ENCODE results near the gene N4BP2. TPM values are rescaled to one million over a fixed set of nuclear protein-coding genes. Genes with fewer than 3 reads are reported as not detected.

N4BP2 gene
- total RNA-seq, 3 donors from 2014 or later, result 7.2 to 26.8 (median 12.1) TPM

- Histone ChIP-seq H3K4me3 (no peak overlapping the region), H3K4me1 (no peaks in the 10 kb centered on the region), H3K9me3 (no peaks in the 10 kb centered on the region), H3K27ac (no peak overlapping the region), H3K27me3 (no peaks in the 10 kb centered on the region), H3K36me3 (no peaks in the 10 kb centered on the region)
- intact Hi-C loops (cut with DNase I; ENCODE audit: low total_unique reads), result no loop called here
- DNase-seq (ENCODE audit: low spot score in 2 of 2), result no peak
- TF ChIP-seq POLR2AphosphoS5 (IDR thresholded peaks at IDR 0.05) (no peak), POLR2A (IDR thresholded peaks at IDR 0.05) (no peak)
- TF ChIP-seq, protein P1, sequence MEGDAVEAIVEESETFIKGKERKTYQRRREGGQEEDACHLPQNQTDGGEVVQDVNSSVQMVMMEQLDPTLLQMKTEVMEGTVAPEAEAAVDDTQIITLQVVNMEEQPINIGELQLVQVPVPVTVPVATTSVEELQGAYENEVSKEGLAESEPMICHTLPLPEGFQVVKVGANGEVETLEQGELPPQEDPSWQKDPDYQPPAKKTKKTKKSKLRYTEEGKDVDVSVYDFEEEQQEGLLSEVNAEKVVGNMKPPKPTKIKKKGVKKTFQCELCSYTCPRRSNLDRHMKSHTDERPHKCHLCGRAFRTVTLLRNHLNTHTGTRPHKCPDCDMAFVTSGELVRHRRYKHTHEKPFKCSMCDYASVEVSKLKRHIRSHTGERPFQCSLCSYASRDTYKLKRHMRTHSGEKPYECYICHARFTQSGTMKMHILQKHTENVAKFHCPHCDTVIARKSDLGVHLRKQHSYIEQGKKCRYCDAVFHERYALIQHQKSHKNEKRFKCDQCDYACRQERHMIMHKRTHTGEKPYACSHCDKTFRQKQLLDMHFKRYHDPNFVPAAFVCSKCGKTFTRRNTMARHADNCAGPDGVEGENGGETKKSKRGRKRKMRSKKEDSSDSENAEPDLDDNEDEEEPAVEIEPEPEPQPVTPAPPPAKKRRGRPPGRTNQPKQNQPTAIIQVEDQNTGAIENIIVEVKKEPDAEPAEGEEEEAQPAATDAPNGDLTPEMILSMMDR (IDR thresholded peaks at IDR 0.05), result no peak
Observed at GRCh38 chr4:40182954-40183353, 126.3 kb downstream of the N4BP2 start.

- intact Hi-C loops (cut with DNase I; ENCODE audit: low total_unique reads), result no loop called here
- no peak overlapping the region for H3K27ac ChIP-seq
- H3K36me3 ChIP-seq, result no peaks in the 10 kb centered on the region
- H3K4me3 ChIP-seq, result no peak overlapping the region
- TF ChIP-seq POLR2A (IDR thresholded peaks at IDR 0.05), result no peak
- TF ChIP-seq, protein P1 (IDR thresholded peaks at IDR 0.05), result no peak
- no peak for TF ChIP-seq POLR2AphosphoS5 (IDR thresholded peaks at IDR 0.05)
- no peaks in the 10 kb centered on the region for H3K27me3 ChIP-seq
- no peak for DNase-seq (ENCODE audit: low spot score in 2 of 2)
- no peaks in the 10 kb centered on the region for H3K9me3 ChIP-seq
- H3K4me1 ChIP-seq, result no peaks in the 10 kb centered on the region
Observed at GRCh38 chr4:40183615-40184411, 127.2 kb downstream of the N4BP2 start.

- intact Hi-C loops (cut with DNase I; ENCODE audit: low total_unique reads), result no loop called here
- TF ChIP-seq, protein P1 (IDR thresholded peaks at IDR 0.05), result no peak
- TF ChIP-seq POLR2A (IDR thresholded peaks at IDR 0.05) (no peak), POLR2AphosphoS5 (IDR thresholded peaks at IDR 0.05) (no peak)
- H3K27ac ChIP-seq, result no peak overlapping the region
- H3K9me3 ChIP-seq, result no peaks in the 10 kb centered on the region
- H3K4me1 ChIP-seq, result no peaks in the 10 kb centered on the region
- no peaks in the 10 kb centered on the region for H3K27me3 ChIP-seq
- H3K4me3 ChIP-seq, result no peak overlapping the region
- DNase-seq (ENCODE audit: low spot score in 2 of 2), result no peak
- H3K36me3 ChIP-seq, result no peaks in the 10 kb centered on the region
Observed at GRCh38 chr4:40185830-40186664, 129.4 kb downstream of the N4BP2 start.

GRCh38 chr4:40186665-40187014 lies 130.0 kb downstream of the N4BP2 start:
- Histone ChIP-seq H3K9me3 (no peaks in the 10 kb centered on the region), H3K4me3 (no peak overlapping the region), H3K27ac (no peak overlapping the region), H3K36me3 (no peaks in the 10 kb centered on the region), H3K4me1 (no peaks in the 10 kb centered on the region), H3K27me3 (no peaks in the 10 kb centered on the region)
- no peak for DNase-seq (ENCODE audit: low spot score in 2 of 2)
- intact Hi-C loops (cut with DNase I; ENCODE audit: low total_unique reads), result no loop called here
- TF ChIP-seq, protein P1 (IDR thresholded peaks at IDR 0.05), result no peak
- TF ChIP-seq POLR2A (IDR thresholded peaks at IDR 0.05) (no peak), POLR2AphosphoS5 (IDR thresholded peaks at IDR 0.05) (no peak)

DNA sequence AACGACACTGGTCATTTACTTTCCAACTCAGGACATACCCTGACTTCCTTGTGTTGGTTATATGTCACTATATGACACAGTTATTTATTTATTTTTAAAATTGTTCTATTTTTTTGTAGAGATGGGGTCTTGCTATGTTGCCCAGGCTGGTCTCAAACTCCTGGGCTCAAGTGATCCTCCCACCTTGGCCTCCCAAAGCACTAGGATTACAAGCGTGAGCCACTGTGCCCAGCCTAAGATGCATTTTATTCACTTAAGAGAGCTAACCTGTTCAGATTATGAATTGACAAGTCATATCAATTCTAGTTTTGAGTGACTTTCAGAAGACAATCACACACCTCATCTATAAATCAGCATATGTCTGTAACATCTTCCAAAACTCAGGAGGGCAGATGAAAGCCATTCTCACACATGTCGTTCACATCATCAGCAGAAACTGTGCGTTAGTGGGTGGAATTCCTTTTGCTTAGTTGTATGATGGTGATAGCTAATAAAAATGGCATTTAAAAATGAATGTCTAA lies 130.8 kb downstream of the N4BP2 start:
- H3K4me1 ChIP-seq, result no peaks in the 10 kb centered on the region
- H3K36me3 ChIP-seq, result no peaks in the 10 kb centered on the region
- no peak overlapping the region for H3K4me3 ChIP-seq
- intact Hi-C loops (cut with DNase I; ENCODE audit: low total_unique reads), result no loop called here
- H3K27me3 ChIP-seq, result no peaks in the 10 kb centered on the region
- no peaks in the 10 kb centered on the region for H3K9me3 ChIP-seq
- no peak for DNase-seq (ENCODE audit: low spot score in 2 of 2)
- no peak overlapping the region for H3K27ac ChIP-seq
- TF ChIP-seq, protein P1 (IDR thresholded peaks at IDR 0.05), result no peak
- TF ChIP-seq POLR2AphosphoS5 (IDR thresholded peaks at IDR 0.05), result no peak
- no peak for TF ChIP-seq POLR2A (IDR thresholded peaks at IDR 0.05)

Measured in breast epithelium (tissue), 4 donors.